ENCODE results near the gene OR8D2. TPM values are rescaled to one million over a fixed set of nuclear protein-coding genes. Genes with fewer than 3 reads are reported as not detected.

The OR8D2 gene
- total and polyA plus RNA-seq, 2 donors (not counting 1 experiment from before 2014, with no cell fraction given), result not detected

GRCh38 chr11:124340142-124340447 is 20.1 kb upstream of the OR8D2 start:
- H4K20me1 ChIP-seq (ENCODE audit: control insufficient read depth, insufficient read depth, low read length, poor library complexity, severe bottlenecking), result no peaks in the 10 kb centered on the region
- H3K36me3 ChIP-seq (replicated peaks in 1 of 2; ENCODE audit: control extremely low read depth in 1 of 2, control insufficient read depth in 1 of 2, extremely low read depth in 1 of 2, insufficient read depth in 2 of 2, low read length in 1 of 2), result no peaks in the 10 kb centered on the region
- H3K27me3 ChIP-seq (replicated peaks in 1 of 4; ENCODE audit: control extremely low read depth in 1 of 4, control insufficient read depth in 3 of 4, insufficient read depth in 4 of 4, low read length in 3 of 4), result no peaks in the 10 kb centered on the region
- DNase-seq (no peak), ATAC-seq (ENCODE audit: low read depth) (no peak)
- H3K4me1 ChIP-seq (ENCODE audit: control insufficient read depth in 2 of 2, insufficient read depth in 2 of 2, low read length in 2 of 2), result peaks cover 0 to 12% of the 10 kb centered on the region in 2 donors
- intact Hi-C loops (cut with micrococcal nuclease), result no loop called here
- H3K9me3 Mint-ChIP-seq (ENCODE audit: insufficient read depth), result no peaks in the 10 kb centered on the region
- H3K27ac ChIP-seq (ENCODE audit: low read length in 2 of 2), result no peak overlapping the region
- no peaks in the 10 kb centered on the region for H3K9me3 ChIP-seq (ENCODE audit: control extremely low read depth in 1 of 3, control insufficient read depth in 2 of 3, insufficient read depth in 1 of 3, low read length in 2 of 3)
- H2AFZ ChIP-seq (ENCODE audit: insufficient read depth, low read depth, low read length, poor library complexity, severe bottlenecking), result no peak overlapping the region
- H3K9ac ChIP-seq (ENCODE audit: low read length), result no peak overlapping the region
- ChIA-PET CTCF (no interaction called here), POLR2A (no interaction called here)
- no peak overlapping the region for H3K4me3 Mint-ChIP-seq
- H3K4me2 ChIP-seq (replicated peaks; ENCODE audit: low read depth, low read length, poor library complexity, severe bottlenecking), result no peak overlapping the region
- WGBS (ENCODE audit: insufficient coverage), result 100% methylated on average over 1 of the region's 2 CpGs
- peaks cover 3% of the 10 kb centered on the region for H3K27me3 Mint-ChIP-seq
- TF ChIP-seq, protein P1, sequence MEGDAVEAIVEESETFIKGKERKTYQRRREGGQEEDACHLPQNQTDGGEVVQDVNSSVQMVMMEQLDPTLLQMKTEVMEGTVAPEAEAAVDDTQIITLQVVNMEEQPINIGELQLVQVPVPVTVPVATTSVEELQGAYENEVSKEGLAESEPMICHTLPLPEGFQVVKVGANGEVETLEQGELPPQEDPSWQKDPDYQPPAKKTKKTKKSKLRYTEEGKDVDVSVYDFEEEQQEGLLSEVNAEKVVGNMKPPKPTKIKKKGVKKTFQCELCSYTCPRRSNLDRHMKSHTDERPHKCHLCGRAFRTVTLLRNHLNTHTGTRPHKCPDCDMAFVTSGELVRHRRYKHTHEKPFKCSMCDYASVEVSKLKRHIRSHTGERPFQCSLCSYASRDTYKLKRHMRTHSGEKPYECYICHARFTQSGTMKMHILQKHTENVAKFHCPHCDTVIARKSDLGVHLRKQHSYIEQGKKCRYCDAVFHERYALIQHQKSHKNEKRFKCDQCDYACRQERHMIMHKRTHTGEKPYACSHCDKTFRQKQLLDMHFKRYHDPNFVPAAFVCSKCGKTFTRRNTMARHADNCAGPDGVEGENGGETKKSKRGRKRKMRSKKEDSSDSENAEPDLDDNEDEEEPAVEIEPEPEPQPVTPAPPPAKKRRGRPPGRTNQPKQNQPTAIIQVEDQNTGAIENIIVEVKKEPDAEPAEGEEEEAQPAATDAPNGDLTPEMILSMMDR (IDR thresholded peaks at IDR 0.05), result no peak
- TF ChIP-seq EZH2 (IDR thresholded peaks at IDR 0.05; ENCODE audit: borderline replicate concordance, insufficient read depth, low read depth, low read length, poor library complexity, severe bottlenecking), result no peak
- no peaks in the 10 kb centered on the region for H3K79me2 ChIP-seq (ENCODE audit: control insufficient read depth, insufficient read depth, low read length)
- H3K27ac Mint-ChIP-seq, result no peak overlapping the region
- H3K4me1 Mint-ChIP-seq, result peaks cover 6% of the 10 kb centered on the region
- no peak overlapping the region for H3K4me3 ChIP-seq (ENCODE audit: control extremely low read depth in 1 of 5, extremely low read depth in 1 of 5, insufficient read depth in 1 of 5, low read depth in 2 of 5, low read length in 4 of 5)

DNA sequence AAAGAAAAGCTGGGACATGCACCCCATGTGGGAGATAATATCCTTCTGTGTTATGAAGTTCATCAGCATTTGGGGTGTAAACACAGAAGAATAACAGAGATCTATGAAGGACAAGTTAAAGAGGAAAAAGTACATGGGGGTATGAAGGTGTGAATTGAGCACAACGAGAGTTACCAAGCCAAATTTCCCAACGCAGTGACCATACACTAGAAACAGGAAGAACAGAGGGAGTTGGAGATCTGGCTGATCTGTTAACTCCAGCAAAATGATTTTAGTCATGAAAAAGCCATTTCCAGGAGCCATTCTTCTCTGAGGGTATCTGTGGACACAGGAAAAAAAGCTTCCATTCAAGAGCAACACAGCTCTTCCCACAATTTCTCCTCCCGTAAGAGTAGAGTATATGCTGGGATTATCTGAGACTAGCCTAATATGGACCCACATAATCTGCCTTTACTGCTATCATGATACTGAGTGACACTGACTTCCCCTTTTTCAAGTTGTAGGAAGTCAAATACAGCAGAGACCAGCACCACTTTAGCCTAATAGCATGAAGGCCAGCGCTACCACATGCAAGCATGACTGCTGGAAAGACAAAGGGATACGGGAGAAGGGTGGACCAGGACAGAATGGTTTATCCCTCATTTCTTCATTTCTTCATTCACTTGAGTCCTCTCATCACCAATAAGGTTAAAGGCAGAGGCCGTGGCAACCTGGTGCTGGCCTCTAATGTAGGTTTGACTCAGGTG is 19.6 kb upstream of the OR8D2 start:
- H3K79me2 ChIP-seq (ENCODE audit: control insufficient read depth, insufficient read depth, low read length), result no peaks in the 10 kb centered on the region
- H3K27ac Mint-ChIP-seq, result no peak overlapping the region
- ATAC-seq (ENCODE audit: low read depth) (no peak), DNase-seq (peak; percentile 12)
- WGBS (ENCODE audit: insufficient coverage), result 60% methylated on average over 1 of the region's 6 CpGs
- no peak overlapping the region for H3K27ac ChIP-seq (ENCODE audit: low read length in 2 of 2)
- no peak overlapping the region for H3K4me2 ChIP-seq (replicated peaks; ENCODE audit: low read depth, low read length, poor library complexity, severe bottlenecking)
- no peak overlapping the region for H3K9ac ChIP-seq (ENCODE audit: low read length)
- no peak overlapping the region for H2AFZ ChIP-seq (ENCODE audit: insufficient read depth, low read depth, low read length, poor library complexity, severe bottlenecking)
- no peaks in the 10 kb centered on the region for H3K27me3 ChIP-seq (replicated peaks in 1 of 4; ENCODE audit: control extremely low read depth in 1 of 4, control insufficient read depth in 3 of 4, insufficient read depth in 4 of 4, low read length in 3 of 4)
- H3K4me3 ChIP-seq (ENCODE audit: control extremely low read depth in 1 of 5, extremely low read depth in 1 of 5, insufficient read depth in 1 of 5, low read depth in 2 of 5, low read length in 4 of 5), result no peak overlapping the region
- no peaks in the 10 kb centered on the region for H3K36me3 ChIP-seq (replicated peaks in 1 of 2; ENCODE audit: control extremely low read depth in 1 of 2, control insufficient read depth in 1 of 2, extremely low read depth in 1 of 2, insufficient read depth in 2 of 2, low read length in 1 of 2)
- CTCF ChIA-PET, result no interaction called here
- peaks cover 6% of the 10 kb centered on the region for H3K4me1 Mint-ChIP-seq
- H4K20me1 ChIP-seq (ENCODE audit: control insufficient read depth, insufficient read depth, low read length, poor library complexity, severe bottlenecking), result no peaks in the 10 kb centered on the region
- H3K27me3 Mint-ChIP-seq, result no peaks in the 10 kb centered on the region
- TF ChIP-seq, protein P1 (IDR thresholded peaks at IDR 0.05), result no peak
- no peak for TF ChIP-seq EZH2 (IDR thresholded peaks at IDR 0.05; ENCODE audit: borderline replicate concordance, insufficient read depth, low read depth, low read length, poor library complexity, severe bottlenecking)
- peaks cover 0 to 12% of the 10 kb centered on the region in 2 donors for H3K4me1 ChIP-seq (ENCODE audit: control insufficient read depth in 2 of 2, insufficient read depth in 2 of 2, low read length in 2 of 2)
- intact Hi-C loops (cut with micrococcal nuclease), result no loop called here
- no peaks in the 10 kb centered on the region for H3K9me3 ChIP-seq (ENCODE audit: control extremely low read depth in 1 of 3, control insufficient read depth in 2 of 3, insufficient read depth in 1 of 3, low read length in 2 of 3)
- no peak overlapping the region for H3K4me3 Mint-ChIP-seq
- no peaks in the 10 kb centered on the region for H3K9me3 Mint-ChIP-seq (ENCODE audit: insufficient read depth)
- POLR2A ChIA-PET, result no interaction called here
